ENCODE measurements around the gene CYTH3. TPM values are rescaled to one million over a fixed set of nuclear protein-coding genes. Genes with fewer than 3 reads are reported as not detected.

CYTH3 gene
- total and polyA plus RNA-seq, 9 of the 15 experiments (the other 6 are each of a cell fraction or from before 2014, with no cell fraction given), result 0.25 to 15.2 (median 11.4) TPM

GRCh38 chr7:6200971-6201370 lies 71.5 kb downstream of the CYTH3 start:
- Histone ChIP-seq H3K4me1 (replicated peaks in 1 of 2; ENCODE audit: control insufficient read depth in 2 of 2, insufficient read depth in 2 of 2, low read length in 2 of 2) (peaks cover 0 to 2% of the 10 kb centered on the region in 2 experiments; a peak in 2 of 5 replicates), H3K36me3 (ENCODE audit: control insufficient read depth, insufficient read depth, low read length) (no peaks in the 10 kb centered on the region), H3K4me2 (ENCODE audit: insufficient read depth, low read length) (no peak overlapping the region), H2AFZ (ENCODE audit: low read depth, low read length) (no peak overlapping the region), H3K9me1 (ENCODE audit: control insufficient read depth, insufficient read depth, low read length) (no peaks in the 10 kb centered on the region), H3K4me3 (no peak overlapping the region), H4K20me1 (replicated peaks; ENCODE audit: control insufficient read depth, insufficient read depth, low read length) (peaks cover 9% of the 10 kb centered on the region; the same call in 1 of the 2 replicates), H3K9me3 (replicated peaks; ENCODE audit: control insufficient read depth, insufficient read depth, low read depth, low read length) (no peaks in the 10 kb centered on the region), H3K27me3 (ENCODE audit: control insufficient read depth in 2 of 2, insufficient read depth in 2 of 2, low read length in 2 of 2) (no peaks in the 10 kb centered on the region), H3K79me2 (ENCODE audit: control insufficient read depth, insufficient read depth, low read length) (peaks cover 13% of the 10 kb centered on the region; the same call in 1 of the 3 replicates), H3K9ac (ENCODE audit: insufficient read depth in 1 of 2, low read depth in 2 of 2, low read length in 2 of 2) (0 out of 4 replicates have a peak overlapping the region, but pooled peaks of 1 of the 2 experiments have one; percentile 19), H3K27ac (ENCODE audit: extremely low read depth, low read depth, low read length) (no peak overlapping the region)
- 70% methylated on average over 8 of the region's 11 CpGs for WGBS (ENCODE audit: insufficient coverage, low coverage, missing lambda C conversion rate)
- DNase-seq (ENCODE audit: extremely low read depth in 1 of 4, low spot score in 3 of 4) (no peak), FAIRE-seq (no peak), ATAC-seq (no peak)
- CTCF ChIA-PET (ENCODE audit: low intra/inter-chr PET ratio), result no interaction called here
- TF ChIP-seq PURB (CRISPR knock-in tag; IDR thresholded peaks at IDR 0.05; ENCODE audit: low read depth) (no peak), ZNF76 (CRISPR knock-in tag; IDR thresholded peaks at IDR 0.05; ENCODE audit: borderline replicate concordance) (no peak), ZNF184 (CRISPR knock-in tag; IDR thresholded peaks at IDR 0.05) (no peak), PRMT5 (CRISPR knock-in tag; IDR thresholded peaks at IDR 0.05) (no peak), POLR2H (tag; IDR thresholded peaks at IDR 0.05; ENCODE audit: low read depth) (no peak)
- in situ Hi-C loops (cut with MboI) (no loop called here), intact Hi-C loops (cut with micrococcal nuclease) (no loop called here)
- BruUV-seq (replicated peaks), result no TSS peak
- POLR2A ChIA-PET, result interaction anchor here (0.6 kb wide), 1 partner anchor 17 kb away, joined by 4 read pairs; no protein-coding TSS in a partner anchor

All from K562 (cell line).